Endodermal cell (in vitro differentiated cells): ENCODE data around the gene PODXL2. TPM values are rescaled to one million over a fixed set of nuclear protein-coding genes. Genes with fewer than 3 reads are reported as not detected.

Experiments
- DNase-seq: peaks from one replicate; pipeline ENCODE4 v3.0.0-alpha.2; 2017
- H3K27ac ChIP-seq: 2 replicates; pipeline ENCODE4 v1.5.1; 2013; ENCODE audit warnings: mild to moderate bottlenecking, low read depth, low read length, moderate library complexity
- H3K27me3 ChIP-seq: 2 replicates; pipeline ENCODE4 v1.6.1; 2013; ENCODE audit warnings: mild to moderate bottlenecking, low read length, moderate library complexity; ENCODE audit not compliant: insufficient read depth, control insufficient read depth, poor library complexity, severe bottlenecking
- H3K36me3 ChIP-seq: 2 replicates; pipeline ENCODE4 v1.7.0; 2013; ENCODE audit warnings: mild to moderate bottlenecking, low read length, moderate library complexity; ENCODE audit not compliant: control insufficient read depth, insufficient read depth
- H3K4me1 ChIP-seq: one replicate; pipeline ENCODE4 v1.7.0; 2013; ENCODE audit warnings: low read length; ENCODE audit not compliant: control insufficient read depth, insufficient read depth
- H3K4me3 ChIP-seq: 2 replicates; pipeline ENCODE4 v1.5.1; 2013; ENCODE audit warnings: mild to moderate bottlenecking, low read length, moderate library complexity
- H3K9ac ChIP-seq: 2 replicates; pipeline ENCODE4 v1.6.1; 2013; ENCODE audit warnings: mild to moderate bottlenecking, low read length, moderate library complexity; ENCODE audit not compliant: poor library complexity, severe bottlenecking; ENCODE audit errors: extremely low read depth
- H3K9me3 ChIP-seq: 2 replicates; pipeline ENCODE4 v1.6.1; 2013; ENCODE audit warnings: mild to moderate bottlenecking, low read length, moderate library complexity; ENCODE audit not compliant: control insufficient read depth
- H3K27ac Mint-ChIP-seq: 2 replicates; pipeline ENCODE4 v1.8.0; 2020; ENCODE audit warnings: mixed read lengths
- H3K27me3 Mint-ChIP-seq: 2 replicates; pipeline ENCODE4 v1.8.0; 2021; ENCODE audit warnings: mild to moderate bottlenecking, mixed read lengths; ENCODE audit not compliant: insufficient read depth
- H3K36me3 Mint-ChIP-seq: 2 replicates; pipeline ENCODE4 v1.8.0; 2020; ENCODE audit warnings: low read depth, mixed read lengths
- H3K4me1 Mint-ChIP-seq: 2 replicates; pipeline ENCODE4 v1.8.0; 2020; ENCODE audit warnings: mixed read lengths
- H3K4me3 Mint-ChIP-seq: 2 replicates; pipeline ENCODE4 v1.8.0; 2020; ENCODE audit warnings: mild to moderate bottlenecking, moderate library complexity, mixed read lengths
- H3K9me3 Mint-ChIP-seq: 2 replicates; pipeline ENCODE4 v1.8.0; 2020; ENCODE audit warnings: mild to moderate bottlenecking, mixed read lengths
- WGBS, 2 experiments: methylation state at CpG; one replicate each; pipeline versions ENCODE4 v1.1.5 to v1.1.7; 2013; ENCODE audit warnings: missing lambda C conversion rate in 2 of 2, mixed read lengths in 1 of 2; ENCODE audit not compliant: insufficient coverage in 1 of 2, insufficient read length in 1 of 2; 5-methylcytosine and 5-hydroxymethylcytosine counted together
- total RNA-seq, 2 donors: library from RNA; stranded (reverse); fragmentation: NEBNext Ultra II Directional in 1 of 2; extraction: Animal tissue kit (Norgen Biotek cat#: 25700) in 1 of 2; gene quantifications; 2 replicates in 1 of 2; 3 replicates in 1 of 2; pipeline ENCODE4 v1.2.1, GENCODE V29; 2021
- TF ChIP-seq, protein P1 (sequence below): fragments of 200-600 bp; sonication (generic); conservative IDR thresholded peaks from 2 replicates; pipeline ENCODE4 v1.5.0; 2021; ENCODE audit warnings: antibody characterized with exemption, mild to moderate bottlenecking

Gene PODXL2
- total RNA-seq, 2 donors from 2014 or later = 11.8 to 16.5 TPM

GRCh38 chr3:127712881-127713771 is 84.1 kb downstream of the PODXL2 start:
- peaks cover 11% of the 10 kb centered on the region for H3K27me3 ChIP-seq
- H3K27ac ChIP-seq = no peak overlapping the region
- peaks cover 3% of the 10 kb centered on the region for H3K4me1 ChIP-seq
- no peak for DNase-seq
- no peaks in the 10 kb centered on the region for H3K9me3 Mint-ChIP-seq
- no peak overlapping the region for H3K9ac ChIP-seq
- H3K4me1 Mint-ChIP-seq = peaks cover 20% of the 10 kb centered on the region
- H3K27ac Mint-ChIP-seq = no peak overlapping the region
- TF ChIP-seq, protein P1, sequence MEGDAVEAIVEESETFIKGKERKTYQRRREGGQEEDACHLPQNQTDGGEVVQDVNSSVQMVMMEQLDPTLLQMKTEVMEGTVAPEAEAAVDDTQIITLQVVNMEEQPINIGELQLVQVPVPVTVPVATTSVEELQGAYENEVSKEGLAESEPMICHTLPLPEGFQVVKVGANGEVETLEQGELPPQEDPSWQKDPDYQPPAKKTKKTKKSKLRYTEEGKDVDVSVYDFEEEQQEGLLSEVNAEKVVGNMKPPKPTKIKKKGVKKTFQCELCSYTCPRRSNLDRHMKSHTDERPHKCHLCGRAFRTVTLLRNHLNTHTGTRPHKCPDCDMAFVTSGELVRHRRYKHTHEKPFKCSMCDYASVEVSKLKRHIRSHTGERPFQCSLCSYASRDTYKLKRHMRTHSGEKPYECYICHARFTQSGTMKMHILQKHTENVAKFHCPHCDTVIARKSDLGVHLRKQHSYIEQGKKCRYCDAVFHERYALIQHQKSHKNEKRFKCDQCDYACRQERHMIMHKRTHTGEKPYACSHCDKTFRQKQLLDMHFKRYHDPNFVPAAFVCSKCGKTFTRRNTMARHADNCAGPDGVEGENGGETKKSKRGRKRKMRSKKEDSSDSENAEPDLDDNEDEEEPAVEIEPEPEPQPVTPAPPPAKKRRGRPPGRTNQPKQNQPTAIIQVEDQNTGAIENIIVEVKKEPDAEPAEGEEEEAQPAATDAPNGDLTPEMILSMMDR = no peak
- H3K36me3 ChIP-seq = no peaks in the 10 kb centered on the region
- H3K4me3 ChIP-seq = no peak overlapping the region
- WGBS, 2 experiments = 87 to 93% methylated on average over 6 to 9 of the region's 9 CpGs
- peaks cover 18% of the 10 kb centered on the region for H3K27me3 Mint-ChIP-seq
- H3K9me3 ChIP-seq = no peaks in the 10 kb centered on the region
- no peaks in the 10 kb centered on the region for H3K36me3 Mint-ChIP-seq
- no peak overlapping the region for H3K4me3 Mint-ChIP-seq

DNA sequence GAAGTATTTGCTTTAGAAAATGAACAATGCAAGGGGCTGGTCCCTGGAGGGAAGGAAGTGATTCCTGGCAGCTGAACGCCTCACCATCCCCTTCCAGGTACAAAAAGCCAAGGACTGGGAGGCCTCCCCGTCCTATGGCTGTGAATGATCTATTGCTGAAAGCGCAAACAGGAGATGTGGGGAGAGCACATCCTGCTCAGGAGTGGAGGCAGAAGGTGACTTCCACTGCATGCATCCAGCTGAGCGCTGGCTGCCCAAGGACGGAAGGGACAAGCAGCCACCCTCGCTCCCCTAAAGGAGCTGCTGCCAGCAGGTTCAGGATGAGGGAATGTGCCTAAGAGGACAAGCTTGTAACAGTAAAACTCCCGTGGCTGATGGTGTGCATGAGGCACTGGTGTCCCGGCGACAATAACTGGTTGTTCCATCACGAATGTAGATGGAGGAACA is 85.2 kb downstream of the PODXL2 start:
- Mint-ChIP-seq H3K36me3 (no peaks in the 10 kb centered on the region), H3K27ac (no peak overlapping the region), H3K27me3 (peaks cover 25% of the 10 kb centered on the region), H3K9me3 (no peaks in the 10 kb centered on the region), H3K4me3 (no peak overlapping the region), H3K4me1 (peaks cover 19% of the 10 kb centered on the region)
- Histone ChIP-seq H3K4me1 (peaks cover 3% of the 10 kb centered on the region), H3K27ac (no peak overlapping the region), H3K9ac (no peak overlapping the region), H3K9me3 (no peaks in the 10 kb centered on the region), H3K27me3 (peaks cover 11% of the 10 kb centered on the region), H3K36me3 (no peaks in the 10 kb centered on the region), H3K4me3 (no peak overlapping the region)
- WGBS, 2 experiments = 78 to 88% methylated on average over 8 to 10 of the region's 10 CpGs
- DNase-seq = no peak
- TF ChIP-seq, protein P1 = no peak

GRCh38 chr3:127714866-127715265 is 85.9 kb downstream of the PODXL2 start:
- Histone ChIP-seq H3K9ac (no peak overlapping the region), H3K36me3 (no peaks in the 10 kb centered on the region), H3K27me3 (peaks cover 11% of the 10 kb centered on the region), H3K4me1 (peaks cover 3% of the 10 kb centered on the region), H3K27ac (no peak overlapping the region), H3K4me3 (no peak overlapping the region), H3K9me3 (no peaks in the 10 kb centered on the region)
- no peak for DNase-seq
- Mint-ChIP-seq H3K4me1 (peaks cover 19% of the 10 kb centered on the region), H3K36me3 (no peaks in the 10 kb centered on the region), H3K9me3 (no peaks in the 10 kb centered on the region), H3K4me3 (no peak overlapping the region), H3K27ac (no peak overlapping the region), H3K27me3 (peaks cover 25% of the 10 kb centered on the region)
- TF ChIP-seq, protein P1 = no peak
- WGBS, 2 experiments = 91 to 100% methylated on average over 5 of the region's 5 CpGs
